Activated CD4-positive, alpha-beta T cell treated with anti-CD3 and anti-CD28 coated beads, Interleukin-10, Interleukin-2, amounts not matched to agents 100 ng/mL and 50 ng/mL, durations not matched to agents 16 hours and 8 hours (primary cell): ENCODE results near the gene HECW1.
"Not testable (repeated sequence)": the region's sequence is repeated elsewhere in the genome, so short reads cannot be mapped to it uniquely, and the experiment has no call there.

ENCODE experiments used
- DNase-seq: peaks from one replicate; pipeline ENCODE4 v3.0.0-alpha.2; 2020

The HECW1 gene

GRCh38 chr7:43211693-43212092 is 99.2 kb downstream of the HECW1 start:
- DNase-seq, result no peak

GRCh38 chr7:43212921-43213320 is 100.5 kb downstream of the HECW1 start:
- DNase-seq, result no peak

- no peak for DNase-seq
Observed at GRCh38 chr7:43215061-43215460, 102.6 kb downstream of the HECW1 start.

GRCh38 chr7:43217055-43217454 is 104.6 kb downstream of the HECW1 start:
- DNase-seq, result no peak

GRCh38 chr7:43218901-43219300 is 106.5 kb downstream of the HECW1 start:
- not testable (repeated sequence) for DNase-seq

- no peak for DNase-seq
Observed at GRCh38 chr7:43220250-43220649, 107.8 kb downstream of the HECW1 start.

- no peak for DNase-seq
Observed at GRCh38 chr7:43220742-43221141, 108.3 kb downstream of the HECW1 start.

- no peak for DNase-seq
Observed at GRCh38 chr7:43229801-43230200, 117.4 kb downstream of the HECW1 start.

GRCh38 chr7:43232366-43232765 is 119.9 kb downstream of the HECW1 start:
- no peak for DNase-seq

- no peak for DNase-seq
Observed at GRCh38 chr7:43234073-43234472, 121.6 kb downstream of the HECW1 start.

GRCh38 chr7:43234968-43235367 is 122.5 kb downstream of the HECW1 start:
- DNase-seq, result no peak

- DNase-seq, result no peak
Observed at GRCh38 chr7:43240565-43240964, 128.1 kb downstream of the HECW1 start.

- no peak for DNase-seq
Observed at GRCh38 chr7:43242628-43243255, 130.3 kb downstream of the HECW1 start.

GRCh38 chr7:43244232-43244631 is 131.8 kb downstream of the HECW1 start:
- DNase-seq, result no peak

GRCh38 chr7:43244784-43245183 is 132.3 kb downstream of the HECW1 start:
- DNase-seq, result no peak

- no peak for DNase-seq
Observed at GRCh38 chr7:43247757-43248156, 135.3 kb downstream of the HECW1 start.

GRCh38 chr7:43248553-43248952 is 136.1 kb downstream of the HECW1 start:
- DNase-seq, result no peak

GRCh38 chr7:43248961-43249822 is 136.7 kb downstream of the HECW1 start:
- DNase-seq, result no peak

- DNase-seq, result no peak
Observed at GRCh38 chr7:43249823-43250145, 137.3 kb downstream of the HECW1 start.

GRCh38 chr7:43260980-43261878 is 148.8 kb downstream of the HECW1 start:
- DNase-seq, result peak; percentile 76

GRCh38 chr7:43265139-43265538 is 152.7 kb downstream of the HECW1 start:
- no peak for DNase-seq

- no peak for DNase-seq
Observed at GRCh38 chr7:43273939-43274719, 161.7 kb downstream of the HECW1 start.

- no peak for DNase-seq
Observed at GRCh38 chr7:43274752-43275151, 162.3 kb downstream of the HECW1 start.
